CD14-positive monocyte (primary cell): ENCODE results near the gene SPCS1. TPM values are rescaled to one million over a fixed set of nuclear protein-coding genes. Genes with fewer than 3 reads are reported as not detected.

Experiments used
- DNase-seq, 3 donors: peaks; one replicate each; pipeline ENCODE4 v3.0.0-alpha.2; 2011 to 2022
- H2AFZ ChIP-seq: 2 replicates; pipeline ENCODE4 v1.6.0; 2012; ENCODE audit warnings: mild to moderate bottlenecking, low read depth, low read length, inconsistent platforms; ENCODE audit not compliant: insufficient read depth, poor library complexity, severe bottlenecking
- H3K27ac ChIP-seq, 2 donors: 1 replicate in 1 of 2; 2 replicates in 1 of 2; pipeline ENCODE4 v1.5.1; 2012 to 2013; ENCODE audit warnings: low read length in 2 of 2, control low read depth in 1 of 2, inconsistent platforms in 1 of 2, low read depth in 1 of 2, mild to moderate bottlenecking in 1 of 2
- H3K27me3 ChIP-seq, 2 donors: one replicate each; pipeline versions ENCODE4 v1.6.0 to v1.6.1; 2011 to 2013; ENCODE audit warnings: low read length in 2 of 2; ENCODE audit not compliant: control insufficient read depth in 2 of 2, insufficient read depth in 2 of 2
- H3K36me3 ChIP-seq, 2 donors: replicated peaks in 1 of 2; 1 replicate in 1 of 2; 2 replicates in 1 of 2; pipeline versions ENCODE4 v1.5.1 to v1.6.1; 2012 to 2013; ENCODE audit warnings: low read length in 2 of 2, control low read depth in 1 of 2, inconsistent platforms in 1 of 2, mild to moderate bottlenecking in 1 of 2; ENCODE audit not compliant: insufficient read depth in 2 of 2, control insufficient read depth in 1 of 2
- H3K4me1 ChIP-seq, 2 donors: 1 replicate in 1 of 2; 2 replicates in 1 of 2; pipeline versions ENCODE4 v1.5.1 to v1.6.1; 2012 to 2013; ENCODE audit warnings: low read length in 2 of 2, control low read depth in 1 of 2, inconsistent platforms in 1 of 2, mild to moderate bottlenecking in 1 of 2, moderate library complexity in 1 of 2; ENCODE audit not compliant: insufficient read depth in 2 of 2, control insufficient read depth in 1 of 2
- H3K4me2 ChIP-seq: replicated peaks from 2 replicates; pipeline ENCODE3; 2012; ENCODE audit warnings: low read length, moderate library complexity, mild to moderate bottlenecking; ENCODE audit not compliant: poor library complexity, severe bottlenecking; ENCODE audit errors: extremely low read depth
- H3K4me3 ChIP-seq, 3 experiments: fragments of 200-600 bp in 1 of 3; sonication (generic) in 1 of 3; replicated peaks in 1 of 3; 1 replicate in 2 of 3; 2 replicates in 1 of 3; pipeline ENCODE4 v1.5.1; 2011 to 2013; ENCODE audit warnings: low read length in 3 of 3, mild to moderate bottlenecking in 3 of 3, control low read depth in 2 of 3, low read depth in 2 of 3, inconsistent platforms in 1 of 3, moderate library complexity in 1 of 3
- H3K79me2 ChIP-seq: 2 replicates; pipeline ENCODE4 v1.6.0; 2012; ENCODE audit warnings: mild to moderate bottlenecking, control low read depth, inconsistent platforms, low read length, moderate library complexity; ENCODE audit not compliant: insufficient read depth
- H3K9ac ChIP-seq: 2 replicates; pipeline ENCODE4 v1.6.0; 2017; ENCODE audit warnings: low read length, mild to moderate bottlenecking; ENCODE audit not compliant: insufficient read depth, poor library complexity, severe bottlenecking
- H3K9me3 ChIP-seq, 2 donors: replicated peaks in 1 of 2; 1 replicate in 1 of 2; 2 replicates in 1 of 2; pipeline versions ENCODE4 v1.5.1 to v1.6.1; 2012 to 2013; ENCODE audit warnings: low read length in 2 of 2, control low read depth in 1 of 2; ENCODE audit not compliant: control insufficient read depth in 1 of 2, insufficient read depth in 1 of 2
- H4K20me1 ChIP-seq: 2 replicates; pipeline ENCODE4 v1.6.0; 2012; ENCODE audit warnings: mild to moderate bottlenecking, low read length, control low read depth, moderate library complexity; ENCODE audit not compliant: insufficient read depth
- H3K27ac Mint-ChIP-seq, 7 donors: one replicate each; pipeline ENCODE4 v1.8.0; 2020; ENCODE audit warnings: mild to moderate bottlenecking in 7 of 7, mixed read lengths in 7 of 7, moderate library complexity in 6 of 7, inconsistent platforms in 2 of 7
- H3K27me3 Mint-ChIP-seq, 3 donors: one replicate each; pipeline ENCODE4 v1.8.0; 2021 to 2022; ENCODE audit warnings: low read depth in 3 of 3, mild to moderate bottlenecking in 3 of 3, mixed read lengths in 3 of 3, moderate library complexity in 3 of 3, inconsistent platforms in 1 of 3
- H3K36me3 Mint-ChIP-seq, 2 donors: one replicate each; pipeline ENCODE4 v1.8.0; 2020; ENCODE audit warnings: mixed read lengths in 2 of 2, inconsistent platforms in 1 of 2, mild to moderate bottlenecking in 1 of 2
- H3K4me1 Mint-ChIP-seq: one replicate; pipeline ENCODE4 v1.8.0; 2020; ENCODE audit warnings: mild to moderate bottlenecking, mixed read lengths
- H3K4me3 Mint-ChIP-seq, 2 donors: one replicate each; pipeline ENCODE4 v1.8.0; 2020; ENCODE audit warnings: mild to moderate bottlenecking in 2 of 2, mixed read lengths in 2 of 2, moderate library complexity in 1 of 2
- H3K9me3 Mint-ChIP-seq, 7 donors: one replicate each; pipeline ENCODE4 v1.8.0; 2020 to 2022; ENCODE audit warnings: mixed read lengths in 7 of 7, mild to moderate bottlenecking in 6 of 7, moderate library complexity in 6 of 7, inconsistent platforms in 2 of 7
- WGBS: methylation state at CpG from one replicate; pipeline ENCODE4 v1.1.5; 2013; ENCODE audit warnings: missing lambda C conversion rate; ENCODE audit not compliant: insufficient coverage; 5-methylcytosine and 5-hydroxymethylcytosine counted together
- intact Hi-C, 2 donors: fragments of 100-400 bp; cut with micrococcal nuclease; formaldehyde crosslinking; loops; one replicate each; pipeline versions ENCODE4 v1.15.0 to v1.15.1; 2023
- polyA plus RNA-seq, 3 donors: library from polyadenylated mRNA; depleted of rRNA in 1 of 3; unstranded in 2 of 3; stranded (reverse) in 1 of 3; fragments of 300-500 nt in 2 of 3; fragments of >200 nt in 1 of 3; fragmentation: Illumina TruSeq in 2 of 3; gene quantifications; 1 replicate in 2 of 3; 2 replicates in 1 of 3; pipeline ENCODE4 v1.2.3, GENCODE V29; 2012 to 2021
- TF ChIP-seq, protein P1 (sequence below): fragments of 200-600 bp; IDR thresholded peaks from one replicate; pipeline ENCODE4 v1.8.0; 2022; ENCODE audit warnings: antibody characterized with exemption, mild to moderate bottlenecking

Gene SPCS1
- polyA plus RNA-seq, 3 donors: 99.0 to 242 (median 228) TPM

DNA sequence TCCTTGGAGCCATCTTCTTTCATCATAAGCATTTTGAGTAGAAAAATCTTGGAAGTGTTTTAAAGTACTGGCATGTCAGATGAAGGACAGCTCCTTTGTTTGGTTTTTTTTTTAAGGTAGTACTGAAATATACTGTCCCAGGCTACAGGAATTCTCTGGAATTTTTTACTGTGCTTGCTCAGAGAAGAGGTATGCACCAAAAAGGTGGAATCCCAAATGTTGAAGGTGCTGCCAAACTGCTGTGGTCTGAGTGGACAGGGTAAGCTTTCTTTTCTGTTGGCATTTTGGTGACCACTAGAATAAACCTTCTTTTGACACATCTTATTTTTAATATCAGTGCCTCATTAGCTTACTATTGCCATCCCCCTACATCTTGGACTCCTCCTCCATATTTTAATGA is 12.8 kb upstream of the SPCS1 start:
- intact Hi-C loops: no loop called here
- H4K20me1 ChIP-seq: peaks cover 3% of the 10 kb centered on the region
- TF ChIP-seq, protein P1, sequence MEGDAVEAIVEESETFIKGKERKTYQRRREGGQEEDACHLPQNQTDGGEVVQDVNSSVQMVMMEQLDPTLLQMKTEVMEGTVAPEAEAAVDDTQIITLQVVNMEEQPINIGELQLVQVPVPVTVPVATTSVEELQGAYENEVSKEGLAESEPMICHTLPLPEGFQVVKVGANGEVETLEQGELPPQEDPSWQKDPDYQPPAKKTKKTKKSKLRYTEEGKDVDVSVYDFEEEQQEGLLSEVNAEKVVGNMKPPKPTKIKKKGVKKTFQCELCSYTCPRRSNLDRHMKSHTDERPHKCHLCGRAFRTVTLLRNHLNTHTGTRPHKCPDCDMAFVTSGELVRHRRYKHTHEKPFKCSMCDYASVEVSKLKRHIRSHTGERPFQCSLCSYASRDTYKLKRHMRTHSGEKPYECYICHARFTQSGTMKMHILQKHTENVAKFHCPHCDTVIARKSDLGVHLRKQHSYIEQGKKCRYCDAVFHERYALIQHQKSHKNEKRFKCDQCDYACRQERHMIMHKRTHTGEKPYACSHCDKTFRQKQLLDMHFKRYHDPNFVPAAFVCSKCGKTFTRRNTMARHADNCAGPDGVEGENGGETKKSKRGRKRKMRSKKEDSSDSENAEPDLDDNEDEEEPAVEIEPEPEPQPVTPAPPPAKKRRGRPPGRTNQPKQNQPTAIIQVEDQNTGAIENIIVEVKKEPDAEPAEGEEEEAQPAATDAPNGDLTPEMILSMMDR: no peak
- H3K36me3 Mint-ChIP-seq: peaks cover 91 to 96% of the 10 kb centered on the region in 2 donors
- H3K4me1 Mint-ChIP-seq: peaks cover 2% of the 10 kb centered on the region
- H3K79me2 ChIP-seq: peaks cover 6% of the 10 kb centered on the region
- no peak overlapping the region for H3K4me3 Mint-ChIP-seq
- H3K4me1 ChIP-seq: no peaks in the 10 kb centered on the region
- no peak overlapping the region for H2AFZ ChIP-seq
- DNase-seq: no peak
- H3K4me3 ChIP-seq: no peak overlapping the region
- no peaks in the 10 kb centered on the region for H3K9me3 ChIP-seq
- H3K4me2 ChIP-seq: no peak overlapping the region
- no peaks in the 10 kb centered on the region for H3K27me3 ChIP-seq
- H3K9ac ChIP-seq: no peak overlapping the region
- H3K27me3 Mint-ChIP-seq: peaks cover 0 to 2% (median 0%) of the 10 kb centered on the region in 3 donors
- H3K9me3 Mint-ChIP-seq: no peaks in the 10 kb centered on the region
- peak overlapping the region in 2 of 7 donors; percentile 14 to 31 for H3K27ac Mint-ChIP-seq
- H3K27ac ChIP-seq: no peak overlapping the region
- peaks cover 93 to 100% of the 10 kb centered on the region in 2 donors for H3K36me3 ChIP-seq

DNA sequence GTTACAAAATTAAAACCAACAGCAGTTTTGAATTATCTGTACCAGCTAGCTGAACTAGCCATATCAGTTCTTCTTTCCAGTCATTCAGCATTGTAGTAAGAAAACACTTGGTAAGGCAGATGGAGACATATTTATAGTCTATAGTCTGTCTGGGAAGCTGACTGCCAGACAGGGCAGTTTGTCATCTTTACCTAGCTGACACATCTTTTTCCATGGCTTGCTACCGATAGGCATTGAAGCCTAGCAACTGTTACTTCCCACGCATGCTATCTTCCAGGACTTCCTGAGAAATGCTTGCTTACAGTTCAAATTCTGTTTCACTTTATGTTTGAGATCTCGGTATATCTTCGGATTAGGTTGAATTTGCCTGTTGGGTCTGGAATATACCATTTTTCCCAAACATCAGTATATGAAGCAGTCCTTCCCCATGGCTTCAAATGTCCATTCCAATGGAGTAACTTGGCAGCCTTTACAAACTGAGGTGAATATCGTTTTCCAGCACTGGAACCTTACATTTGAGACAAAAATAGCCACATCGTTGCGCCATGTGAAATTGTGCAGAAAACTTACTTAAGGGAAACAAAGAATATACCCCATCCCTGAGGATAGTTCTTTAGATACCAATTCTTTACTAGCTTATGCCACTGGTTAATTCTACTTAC is 11.2 kb upstream of the SPCS1 start:
- TF ChIP-seq, protein P1: no peak
- H3K9me3 ChIP-seq: no peaks in the 10 kb centered on the region
- no peak overlapping the region for H3K27ac ChIP-seq
- 100% methylated on average over 2 of the region's 7 CpGs for WGBS
- peaks cover 82 to 83% of the 10 kb centered on the region in 2 donors for H3K36me3 Mint-ChIP-seq
- H3K36me3 ChIP-seq: peaks cover 79 to 100% of the 10 kb centered on the region in 2 donors
- no peak overlapping the region for H2AFZ ChIP-seq
- H3K4me2 ChIP-seq: no peak overlapping the region
- no peaks in the 10 kb centered on the region for H3K27me3 ChIP-seq
- no peak overlapping the region for H3K4me3 Mint-ChIP-seq
- no peaks in the 10 kb centered on the region for H3K4me1 ChIP-seq
- peaks cover 3% of the 10 kb centered on the region for H4K20me1 ChIP-seq
- DNase-seq: no peak
- H3K9ac ChIP-seq: no peak overlapping the region
- no peaks in the 10 kb centered on the region for H3K9me3 Mint-ChIP-seq
- H3K79me2 ChIP-seq: no peaks in the 10 kb centered on the region
- intact Hi-C loops: no loop called here
- no peak overlapping the region for H3K27ac Mint-ChIP-seq
- no peak overlapping the region for H3K4me3 ChIP-seq
- peaks cover 2% of the 10 kb centered on the region for H3K4me1 Mint-ChIP-seq
- peaks cover 0 to 2% (median 0%) of the 10 kb centered on the region in 3 donors for H3K27me3 Mint-ChIP-seq
